Mammary epithelial cell (primary cell): ENCODE results near the gene SNAPIN.

Experiments used
- EZH2 ChIP-seq: IDR thresholded peaks from 2 replicates; pipeline ENCODE4 v1.6.1; 2012; ENCODE audit warnings: low read length, inconsistent platforms, borderline replicate concordance
- TF ChIP-seq, protein P1 (sequence below), 2 donors: IDR thresholded peaks in 1 of 2; conservative IDR thresholded peaks in 1 of 2; 2 replicates each; pipeline ENCODE4 v1.5.1; 2011 to 2012; ENCODE audit warnings: inconsistent platforms in 2 of 2, low read length in 2 of 2, mild to moderate bottlenecking in 2 of 2, control low read depth in 1 of 2, low read depth in 1 of 2; ENCODE audit not compliant: insufficient read depth in 1 of 2; ENCODE audit errors: extremely low read depth in 1 of 2

DNA sequence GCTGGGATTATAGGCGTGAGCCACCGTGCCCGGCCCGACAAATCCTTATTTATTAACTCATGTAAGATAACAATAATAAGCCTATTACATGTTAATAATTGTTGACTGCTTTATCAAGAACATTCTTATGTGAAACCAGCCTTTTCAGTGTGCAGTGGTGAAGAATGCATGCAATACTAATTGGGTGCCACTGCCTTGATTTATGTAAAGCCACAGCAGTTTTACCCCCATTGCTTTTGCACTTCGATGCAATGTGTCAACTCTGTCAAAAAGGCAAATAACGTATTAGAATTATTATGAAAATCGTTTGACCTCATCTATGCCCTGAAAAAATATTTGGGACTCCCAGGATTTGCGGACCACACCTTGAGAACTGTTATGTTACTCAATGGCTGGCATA lies 38.2 kb downstream of the SNAPIN start:
- TF ChIP-seq, protein P1, sequence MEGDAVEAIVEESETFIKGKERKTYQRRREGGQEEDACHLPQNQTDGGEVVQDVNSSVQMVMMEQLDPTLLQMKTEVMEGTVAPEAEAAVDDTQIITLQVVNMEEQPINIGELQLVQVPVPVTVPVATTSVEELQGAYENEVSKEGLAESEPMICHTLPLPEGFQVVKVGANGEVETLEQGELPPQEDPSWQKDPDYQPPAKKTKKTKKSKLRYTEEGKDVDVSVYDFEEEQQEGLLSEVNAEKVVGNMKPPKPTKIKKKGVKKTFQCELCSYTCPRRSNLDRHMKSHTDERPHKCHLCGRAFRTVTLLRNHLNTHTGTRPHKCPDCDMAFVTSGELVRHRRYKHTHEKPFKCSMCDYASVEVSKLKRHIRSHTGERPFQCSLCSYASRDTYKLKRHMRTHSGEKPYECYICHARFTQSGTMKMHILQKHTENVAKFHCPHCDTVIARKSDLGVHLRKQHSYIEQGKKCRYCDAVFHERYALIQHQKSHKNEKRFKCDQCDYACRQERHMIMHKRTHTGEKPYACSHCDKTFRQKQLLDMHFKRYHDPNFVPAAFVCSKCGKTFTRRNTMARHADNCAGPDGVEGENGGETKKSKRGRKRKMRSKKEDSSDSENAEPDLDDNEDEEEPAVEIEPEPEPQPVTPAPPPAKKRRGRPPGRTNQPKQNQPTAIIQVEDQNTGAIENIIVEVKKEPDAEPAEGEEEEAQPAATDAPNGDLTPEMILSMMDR (conservative IDR thresholded peaks at IDR 0.05 in 1 of 2, IDR thresholded peaks at IDR 0.05 in 1 of 2; ENCODE audit: extremely low read depth in 1 of 2, insufficient read depth in 1 of 2, low read depth in 1 of 2, low read length in 2 of 2) = no peak
- TF ChIP-seq EZH2 = no peak
